ENCODE measurements around the gene FOXO1.

Gene FOXO1

DNA sequence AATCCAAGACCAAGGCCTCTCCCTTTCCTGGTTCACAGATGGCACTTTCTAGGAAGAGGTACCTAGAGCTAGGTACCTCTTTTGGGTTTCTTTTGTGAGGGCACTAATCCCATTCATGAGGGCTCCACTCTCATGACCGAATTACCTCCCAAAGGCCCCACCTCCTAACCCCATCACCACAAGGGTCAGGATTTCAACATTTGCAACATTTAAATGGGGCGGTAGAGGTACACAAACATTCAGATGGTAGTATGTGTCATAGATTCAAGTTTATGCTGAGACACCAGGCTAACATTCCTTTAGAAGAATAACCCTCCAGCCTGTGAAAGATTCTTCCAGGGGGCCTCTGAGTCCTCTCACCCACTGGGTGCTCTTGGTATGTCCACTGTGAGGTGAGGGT lies 116.3 kb downstream of the FOXO1 start:
- intact Hi-C loops (cut with DNase I; ENCODE audit: low total_unique reads): no loop called here
- peaks cover 0 to 36% (median 17%) of the 10 kb centered on the region in 4 donors for H3K4me1 ChIP-seq
- no peaks in the 10 kb centered on the region for H3K9me3 ChIP-seq
- no peak for DNase-seq
- H3K4me3 ChIP-seq: no peak overlapping the region
- H3K27ac ChIP-seq: no peak overlapping the region
- no peaks in the 10 kb centered on the region for H3K36me3 ChIP-seq
- TF ChIP-seq, protein P1, sequence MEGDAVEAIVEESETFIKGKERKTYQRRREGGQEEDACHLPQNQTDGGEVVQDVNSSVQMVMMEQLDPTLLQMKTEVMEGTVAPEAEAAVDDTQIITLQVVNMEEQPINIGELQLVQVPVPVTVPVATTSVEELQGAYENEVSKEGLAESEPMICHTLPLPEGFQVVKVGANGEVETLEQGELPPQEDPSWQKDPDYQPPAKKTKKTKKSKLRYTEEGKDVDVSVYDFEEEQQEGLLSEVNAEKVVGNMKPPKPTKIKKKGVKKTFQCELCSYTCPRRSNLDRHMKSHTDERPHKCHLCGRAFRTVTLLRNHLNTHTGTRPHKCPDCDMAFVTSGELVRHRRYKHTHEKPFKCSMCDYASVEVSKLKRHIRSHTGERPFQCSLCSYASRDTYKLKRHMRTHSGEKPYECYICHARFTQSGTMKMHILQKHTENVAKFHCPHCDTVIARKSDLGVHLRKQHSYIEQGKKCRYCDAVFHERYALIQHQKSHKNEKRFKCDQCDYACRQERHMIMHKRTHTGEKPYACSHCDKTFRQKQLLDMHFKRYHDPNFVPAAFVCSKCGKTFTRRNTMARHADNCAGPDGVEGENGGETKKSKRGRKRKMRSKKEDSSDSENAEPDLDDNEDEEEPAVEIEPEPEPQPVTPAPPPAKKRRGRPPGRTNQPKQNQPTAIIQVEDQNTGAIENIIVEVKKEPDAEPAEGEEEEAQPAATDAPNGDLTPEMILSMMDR (IDR thresholded peaks at IDR 0.05): no peak
- H3K27me3 ChIP-seq: no peaks in the 10 kb centered on the region

GRCh38 chr13:40549500-40550094 lies 116.8 kb downstream of the FOXO1 start:
- H3K27ac ChIP-seq: no peak overlapping the region
- DNase-seq: peak; percentile 78 to 82
- intact Hi-C loops (cut with DNase I; ENCODE audit: low total_unique reads): no loop called here

GRCh38 chr13:40547591-40548315 lies 118.7 kb downstream of the FOXO1 start:
- no peak for DNase-seq
- intact Hi-C loops (cut with DNase I; ENCODE audit: low total_unique reads): no loop called here
- Histone ChIP-seq H3K4me1 (peaks cover 0 to 33% (median 15%) of the 10 kb centered on the region in 4 donors), H3K27ac (no peak overlapping the region), H3K27me3 (no peaks in the 10 kb centered on the region), H3K9me3 (no peaks in the 10 kb centered on the region), H3K36me3 (no peaks in the 10 kb centered on the region), H3K4me3 (no peak overlapping the region)
- TF ChIP-seq, protein P1 (IDR thresholded peaks at IDR 0.05): no peak

More at GRCh38 chr13:40549500-40550094, 116.8 kb downstream of the FOXO1 start:
- no peaks in the 10 kb centered on the region for H3K9me3 ChIP-seq
- no peaks in the 10 kb centered on the region for H3K36me3 ChIP-seq
- TF ChIP-seq, protein P1 (IDR thresholded peaks at IDR 0.05): no peak
- no peak overlapping the region for H3K4me3 ChIP-seq
- peaks cover 0 to 33% (median 15%) of the 10 kb centered on the region in 4 donors for H3K4me1 ChIP-seq
- H3K27me3 ChIP-seq: no peaks in the 10 kb centered on the region

GRCh38 chr13:40546047-40546446 lies 120.4 kb downstream of the FOXO1 start:
- TF ChIP-seq, protein P1 (IDR thresholded peaks at IDR 0.05): no peak
- H3K9me3 ChIP-seq: no peaks in the 10 kb centered on the region
- H3K27me3 ChIP-seq: no peaks in the 10 kb centered on the region
- H3K27ac ChIP-seq: no peak overlapping the region
- H3K36me3 ChIP-seq: no peaks in the 10 kb centered on the region
- H3K4me3 ChIP-seq: no peak overlapping the region
- peaks cover 0 to 34% (median 15%) of the 10 kb centered on the region in 4 donors for H3K4me1 ChIP-seq
- DNase-seq: no peak
- intact Hi-C loops (cut with DNase I; ENCODE audit: low total_unique reads): no loop called here

DNA sequence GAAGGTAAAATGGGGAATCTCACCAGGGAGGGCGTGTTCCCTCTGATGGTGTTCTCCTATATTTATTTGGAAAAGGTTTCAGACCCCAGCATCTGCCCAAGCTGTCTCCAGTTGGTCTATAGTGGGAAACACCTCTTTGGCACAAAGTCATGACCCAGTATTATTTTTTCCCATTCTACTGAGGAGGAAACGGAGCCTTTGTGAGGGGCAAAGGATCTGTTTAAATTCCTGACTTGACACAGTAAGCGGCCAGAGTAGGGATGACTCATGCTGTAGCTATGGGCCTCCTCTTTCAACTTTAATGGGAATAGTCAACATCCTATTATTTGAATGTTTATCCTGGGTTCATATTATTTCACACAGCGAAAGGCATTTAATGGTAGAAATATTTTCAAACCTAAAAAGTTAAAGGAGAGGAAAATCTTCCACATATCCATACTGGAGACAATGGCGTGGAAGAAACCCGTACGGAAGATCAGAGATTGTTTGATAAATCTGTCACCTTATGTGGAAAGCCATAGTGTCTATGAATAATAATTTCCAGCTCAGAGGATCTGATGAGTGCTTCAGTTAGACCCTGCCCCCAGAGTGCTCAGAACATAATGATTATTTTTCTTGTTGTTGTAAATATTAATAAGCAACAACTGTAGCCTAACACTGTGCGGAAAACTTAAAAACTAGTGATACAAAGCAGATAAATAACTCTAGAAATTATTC lies 126.0 kb downstream of the FOXO1 start:
- no peaks in the 10 kb centered on the region for H3K27me3 ChIP-seq
- H3K36me3 ChIP-seq: no peaks in the 10 kb centered on the region
- no peaks in the 10 kb centered on the region for H3K9me3 ChIP-seq
- H3K4me3 ChIP-seq: no peak overlapping the region
- intact Hi-C loops (cut with DNase I; ENCODE audit: low total_unique reads): no loop called here
- TF ChIP-seq, protein P1 (IDR thresholded peaks at IDR 0.05): no peak
- DNase-seq: no peak
- H3K27ac ChIP-seq: no peak overlapping the region
- H3K4me1 ChIP-seq: peaks cover 0 to 18% (median 8%) of the 10 kb centered on the region in 4 donors

All from tibial artery (tissue), 4 donors.